IPS DF 19.7 (cell line): ENCODE results near the gene ATP1B1.

Experiments
- DNase-seq: peaks from one replicate; pipeline ENCODE4 v3.0.0-alpha.2; 2013; ENCODE audit warnings: low read depth, low spot score

The ATP1B1 gene

GRCh38 chr1:169106095-169106920 is at the start of gene ATP1B1:
ATP1B1 (plus strand) TSS chr1:169106690; CDS start chr1:169106830, 140 bp downstream.
- DNase-seq: peak; percentile 48

GRCh38 chr1:169059421-169059820 is 47.1 kb upstream of the ATP1B1 start:
- no peak for DNase-seq

GRCh38 chr1:169060043-169060722 is 46.3 kb upstream of the ATP1B1 start:
- DNase-seq: no peak

- no peak for DNase-seq
Measured at GRCh38 chr1:169060919-169061639, 45.4 kb upstream of the ATP1B1 start.

GRCh38 chr1:169062152-169062551 is 44.3 kb upstream of the ATP1B1 start:
- no peak for DNase-seq

GRCh38 chr1:169064103-169064502 is 42.4 kb upstream of the ATP1B1 start:
- no peak for DNase-seq

- DNase-seq: no peak
Measured at GRCh38 chr1:169070547-169070946, 35.9 kb upstream of the ATP1B1 start.

- no peak for DNase-seq
Measured at GRCh38 chr1:169070958-169071357, 35.5 kb upstream of the ATP1B1 start.

GRCh38 chr1:169072945-169073725 is 33.4 kb upstream of the ATP1B1 start:
- DNase-seq: no peak

- DNase-seq: no peak
Measured at GRCh38 chr1:169078163-169078883, 28.2 kb upstream of the ATP1B1 start.

GRCh38 chr1:169081503-169082123 is 24.9 kb upstream of the ATP1B1 start:
- DNase-seq: no peak

- DNase-seq: no peak
Measured at GRCh38 chr1:169085911-169086310, 20.6 kb upstream of the ATP1B1 start.

GRCh38 chr1:169086603-169087455 is 19.7 kb upstream of the ATP1B1 start:
- no peak for DNase-seq

GRCh38 chr1:169087876-169088275 is 18.6 kb upstream of the ATP1B1 start:
- DNase-seq: no peak

GRCh38 chr1:169089776-169090175 is 16.7 kb upstream of the ATP1B1 start:
- DNase-seq: no peak

GRCh38 chr1:169090308-169090899 is 16.1 kb upstream of the ATP1B1 start:
- no peak for DNase-seq

- DNase-seq: no peak
Measured at GRCh38 chr1:169090900-169091311, 15.6 kb upstream of the ATP1B1 start.

- no peak for DNase-seq
Measured at GRCh38 chr1:169091480-169091941, 15.0 kb upstream of the ATP1B1 start.

GRCh38 chr1:169092399-169092798 is 14.1 kb upstream of the ATP1B1 start:
- no peak for DNase-seq
